GM18519 (cell line): ENCODE results near the gene MZB1.
"Not testable (repeated sequence)": the region's sequence is repeated elsewhere in the genome, so short reads cannot be mapped to it uniquely, and the experiment has no call there.

ENCODE experiments used
- ATAC-seq: cut with Tn5 transposase; IDR thresholded peaks from one replicate; pipeline ENCODE4 v1.9.1; 2021; ENCODE audit warnings: mild to moderate bottlenecking, moderate library complexity; ENCODE audit not compliant: unreplicated experiment, low FRiP score

Gene MZB1

DNA sequence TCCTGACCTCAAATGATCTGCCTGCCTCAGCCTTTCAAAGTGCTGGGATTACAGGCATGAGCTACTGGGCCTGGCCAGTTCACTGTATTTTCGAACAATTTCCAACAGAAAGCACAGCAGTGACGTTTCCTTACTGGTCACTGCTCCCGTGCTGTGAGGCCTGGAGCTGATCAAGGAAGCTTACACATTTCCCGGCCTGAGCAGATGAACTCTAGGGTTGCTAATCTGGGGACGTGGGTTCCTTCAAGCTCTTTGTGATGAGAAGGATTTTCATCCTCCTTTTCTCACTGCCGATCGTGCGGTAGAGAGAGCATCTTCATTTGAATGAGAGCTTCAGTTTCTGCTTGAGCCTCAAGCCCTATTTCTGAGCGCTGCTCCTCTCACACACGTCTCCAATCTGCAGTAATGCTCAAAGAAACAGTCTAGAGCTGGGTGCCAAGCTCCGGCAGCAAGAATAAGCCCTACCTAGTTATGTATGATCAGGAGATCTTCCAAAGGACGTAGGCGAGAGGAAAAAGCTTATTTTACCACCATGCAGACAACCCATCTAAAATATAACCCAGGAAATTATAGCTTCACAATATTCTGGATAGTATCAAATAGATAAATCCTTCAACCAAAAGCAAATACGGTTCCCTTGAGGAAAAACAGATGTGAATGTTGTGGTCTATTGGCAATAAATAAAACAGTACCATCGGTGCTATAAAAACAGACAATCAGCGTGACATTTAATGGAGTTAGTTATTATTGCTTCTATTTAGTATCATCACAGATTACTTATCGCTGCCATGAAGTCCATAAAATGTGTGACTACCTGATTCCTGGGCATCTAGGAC lies 21.5 kb upstream of the MZB1 start:
- no peak for ATAC-seq

DNA sequence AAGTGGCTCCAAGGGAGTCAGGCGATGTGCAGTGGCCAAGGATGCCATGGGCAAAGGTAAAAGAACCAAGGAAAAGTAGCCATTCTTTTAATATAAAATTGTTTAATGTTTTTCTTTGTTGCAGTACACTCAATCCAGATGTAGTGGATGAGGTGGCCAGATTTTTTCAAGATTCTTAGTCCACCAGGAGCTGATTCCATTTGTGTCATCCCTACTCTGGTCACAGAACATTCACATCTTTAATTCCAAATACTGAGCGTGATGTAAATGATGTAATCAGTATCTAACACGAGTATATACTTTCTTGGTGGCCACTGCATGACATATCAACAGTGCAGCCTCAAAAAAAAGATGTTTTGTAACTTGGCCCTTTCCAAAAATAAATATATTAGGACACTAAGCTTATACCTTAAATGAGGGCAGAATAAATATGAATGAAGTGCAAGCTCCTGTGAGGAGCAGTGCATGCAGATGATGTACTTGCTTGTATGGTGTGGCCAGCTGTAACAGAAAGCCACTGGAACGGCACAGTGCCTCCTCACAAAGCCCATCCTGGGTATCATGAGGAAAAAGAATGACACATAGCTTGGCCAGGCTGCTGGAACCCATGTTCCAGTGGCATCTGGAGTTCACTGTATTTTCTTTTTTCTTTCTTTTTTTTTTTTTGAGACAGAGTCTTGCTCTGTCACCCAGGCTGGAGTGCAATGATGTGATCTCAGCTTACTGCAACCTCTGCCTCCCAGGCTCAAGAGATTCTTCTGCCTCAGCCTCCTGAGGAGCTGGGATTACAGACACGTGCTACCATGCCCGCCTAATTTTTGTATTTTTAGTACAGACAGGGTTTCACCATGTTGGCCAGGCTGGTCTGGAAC lies 20.6 kb upstream of the MZB1 start:
- no peak for ATAC-seq

DNA sequence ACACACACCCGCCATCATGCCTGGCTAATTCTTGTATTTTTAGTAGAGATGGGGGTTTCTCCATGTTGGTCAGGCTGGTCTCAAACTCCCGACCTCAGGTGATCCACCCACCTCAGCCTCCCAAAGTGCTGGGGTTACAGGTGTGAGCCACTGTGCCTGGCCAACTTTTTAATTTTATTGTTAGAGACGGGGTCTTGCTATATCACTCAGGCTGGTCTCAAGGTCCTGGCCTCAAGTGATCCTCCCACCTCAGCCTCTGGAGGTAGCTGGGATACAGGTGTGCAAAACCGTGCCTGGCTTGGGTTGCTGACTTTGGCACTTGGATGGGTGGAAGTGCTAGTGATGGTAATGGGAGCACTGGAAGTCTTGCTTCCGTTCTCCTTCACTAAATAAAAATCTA lies 19.4 kb upstream of the MZB1 start:
- ATAC-seq: not testable (repeated sequence)

DNA sequence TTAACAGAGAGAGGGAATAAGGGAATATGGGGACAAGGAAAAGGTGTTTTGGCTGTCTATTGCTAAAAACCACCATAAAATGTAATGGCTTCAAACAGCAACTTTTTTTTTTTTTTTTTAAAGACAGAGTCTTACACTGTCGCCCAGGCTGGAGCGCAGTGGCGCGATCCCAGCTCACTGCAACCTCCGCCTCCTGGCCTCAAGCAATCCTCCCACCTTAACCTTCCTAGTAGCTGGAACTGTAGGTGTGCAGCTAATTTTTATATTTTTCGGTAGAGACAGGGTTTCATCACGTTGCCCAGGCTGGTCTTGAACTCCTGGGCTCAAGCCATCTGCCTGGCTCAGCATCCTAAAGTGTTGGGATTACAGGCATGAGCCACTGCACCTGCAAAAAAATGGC lies 18.5 kb upstream of the MZB1 start:
- ATAC-seq: no peak

DNA sequence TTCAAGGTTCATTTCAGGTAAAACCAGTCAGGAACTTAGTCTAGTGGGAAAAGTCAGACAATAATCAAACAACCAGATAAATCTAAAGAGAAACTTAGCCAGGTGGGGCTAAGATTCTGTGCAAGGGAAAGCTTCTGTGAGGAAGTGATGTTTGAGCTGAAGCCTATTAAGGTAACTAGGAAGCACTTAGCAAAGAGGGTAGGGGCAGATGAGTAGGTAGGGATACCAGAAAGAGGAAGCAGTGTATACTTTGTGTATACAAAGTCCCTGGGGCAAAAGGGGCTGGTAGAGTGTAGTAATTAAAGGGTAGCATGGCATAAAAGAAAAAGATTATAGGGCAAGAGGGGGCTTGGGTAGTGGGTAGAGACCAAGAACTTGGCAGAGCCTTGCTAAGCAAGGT lies 17.8 kb upstream of the MZB1 start:
- no peak for ATAC-seq

DNA sequence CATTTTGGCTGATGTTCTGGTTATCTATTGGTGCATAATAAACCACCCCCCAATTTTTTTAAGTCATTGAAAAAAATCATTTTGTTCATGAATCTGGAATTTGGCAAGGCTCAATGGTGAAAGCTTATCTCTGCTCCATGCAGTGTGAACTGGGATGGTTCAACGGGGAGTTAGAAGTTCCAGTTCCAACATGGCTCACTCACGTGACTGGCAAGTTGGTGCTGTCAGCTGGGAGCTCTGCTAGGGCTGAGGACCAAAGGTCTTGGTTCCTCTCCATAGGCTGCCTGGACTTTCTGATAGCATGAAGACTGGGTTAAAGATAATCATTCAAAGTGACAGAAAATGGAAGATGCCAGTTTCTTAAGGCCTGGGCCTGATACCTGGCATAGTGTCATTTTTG lies 17.2 kb upstream of the MZB1 start:
- no peak for ATAC-seq

DNA sequence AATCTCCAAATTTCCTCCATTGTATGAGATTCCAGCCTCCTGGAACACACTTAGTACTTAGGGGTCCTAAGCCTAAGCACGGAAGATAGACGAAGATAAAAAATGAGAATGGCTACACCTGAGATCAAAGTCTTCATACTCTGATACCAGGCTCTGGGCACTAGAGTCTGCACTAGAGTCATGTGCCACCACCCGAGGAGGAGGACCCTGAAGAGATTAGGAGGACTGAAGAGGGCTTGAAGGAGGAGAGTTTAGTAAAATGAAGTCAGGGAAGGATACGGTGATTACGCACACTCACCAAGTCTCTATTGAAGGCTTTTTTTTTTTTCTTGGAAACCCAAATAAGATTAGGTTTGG lies 14.7 kb upstream of the MZB1 start:
- ATAC-seq: no peak

DNA sequence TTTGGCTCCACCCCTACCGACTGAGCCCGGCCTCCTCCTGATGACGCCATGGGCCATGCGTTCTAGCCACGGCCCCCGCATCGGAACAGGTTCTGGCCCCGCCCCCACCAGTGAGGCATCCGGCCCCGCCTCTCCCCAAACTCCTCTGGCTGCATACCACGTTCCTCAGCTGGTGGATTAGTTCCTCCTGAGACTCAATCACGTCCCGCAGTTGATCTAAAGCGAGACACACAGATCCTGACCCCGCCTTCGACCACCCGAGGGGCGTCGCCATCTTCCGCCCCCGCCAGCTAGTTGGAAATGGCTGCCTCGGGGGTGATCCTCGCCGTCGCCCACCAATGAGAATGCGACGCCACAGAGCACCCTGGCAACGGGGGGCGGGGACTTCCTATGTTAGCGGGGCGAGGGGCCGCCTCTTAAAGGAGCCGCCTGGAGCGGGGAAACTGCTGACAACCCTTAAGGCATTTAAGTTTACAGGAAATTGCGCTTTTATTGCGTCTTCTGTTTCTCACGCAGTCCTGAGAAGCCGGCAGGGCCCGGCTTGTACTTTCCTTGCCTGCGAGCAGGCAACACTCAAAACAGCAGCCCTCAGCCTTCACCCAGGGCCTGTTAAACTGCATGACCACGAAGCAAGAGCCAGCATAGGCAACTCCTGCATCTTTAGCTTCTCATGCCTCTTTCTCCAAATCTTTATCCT lies 14.2 kb upstream of the MZB1 start, which contains the start of gene SPATA24:
Gene SPATA24 (minus strand): TSS at position 303 of the 697 bp plus-strand sequence. CDS start 29 bp downstream, at position 274.
- peak; percentile 69 for ATAC-seq

DNA sequence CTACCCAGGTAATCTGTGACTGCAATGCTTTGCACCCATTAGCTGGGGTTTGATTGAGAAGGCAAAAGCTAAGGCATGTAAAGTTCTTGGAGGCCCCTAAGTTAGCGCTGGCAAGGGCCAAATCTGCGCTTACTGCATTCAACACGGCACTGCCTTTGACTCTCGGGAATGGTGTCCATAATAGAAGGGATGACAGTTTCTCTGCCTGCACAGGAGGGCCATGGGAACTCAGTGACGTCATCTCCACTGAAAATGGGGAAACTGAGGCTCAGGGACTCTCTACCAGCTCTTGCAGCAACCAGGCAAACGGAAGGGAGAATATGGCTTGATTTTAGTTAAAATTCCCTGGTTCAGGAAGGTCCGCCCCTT lies 13.7 kb upstream of the MZB1 start:
- ATAC-seq: no peak

DNA sequence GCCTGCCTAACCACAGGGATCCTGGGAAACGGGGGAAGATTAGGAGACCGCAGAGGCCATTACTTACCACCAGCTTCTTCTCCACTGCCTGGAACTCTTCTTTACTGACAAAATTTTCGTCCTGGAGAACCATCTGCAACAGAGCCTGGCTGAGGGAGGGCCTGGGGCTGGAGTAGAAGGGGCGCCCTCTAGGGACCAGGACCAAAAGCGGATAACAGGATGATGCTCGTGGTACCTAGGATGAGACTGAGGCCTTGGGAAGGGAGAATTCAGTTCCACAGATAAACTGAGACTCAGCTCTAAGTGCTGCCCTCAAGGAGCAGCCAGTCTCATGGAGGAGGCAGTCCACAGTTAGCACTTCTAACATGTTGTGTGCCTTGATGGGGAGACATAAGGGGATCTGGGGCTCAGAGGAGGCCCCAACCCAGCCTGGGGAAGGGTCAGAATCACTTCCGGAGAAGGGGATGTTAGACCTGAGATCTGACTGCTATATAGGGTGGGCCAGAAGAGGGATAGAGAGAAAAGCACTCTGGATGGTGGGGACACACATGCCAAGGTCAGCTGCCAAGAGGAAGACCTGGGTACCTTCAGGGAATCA lies 12.9 kb upstream of the MZB1 start:
- no peak for ATAC-seq

DNA sequence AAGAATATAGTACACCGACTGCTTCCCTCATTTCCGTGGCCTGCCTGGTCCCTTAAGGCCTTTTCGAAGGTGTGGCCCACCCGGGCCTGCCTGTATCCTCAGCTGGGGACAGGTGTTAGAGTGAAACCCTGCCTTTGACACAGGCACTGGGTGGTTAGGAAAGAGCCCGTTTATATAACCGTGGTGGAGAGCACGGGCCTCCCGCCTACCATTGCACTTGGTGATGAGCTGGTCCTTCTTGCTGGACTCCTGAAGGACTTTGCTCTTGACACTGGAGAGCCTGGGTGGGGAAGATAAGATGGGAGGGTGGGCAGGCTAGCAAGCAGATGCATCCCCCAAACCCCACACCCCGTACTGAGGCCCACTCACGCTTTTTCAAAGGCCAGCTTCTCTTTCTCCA lies 11.8 kb upstream of the MZB1 start:
- ATAC-seq: no peak

DNA sequence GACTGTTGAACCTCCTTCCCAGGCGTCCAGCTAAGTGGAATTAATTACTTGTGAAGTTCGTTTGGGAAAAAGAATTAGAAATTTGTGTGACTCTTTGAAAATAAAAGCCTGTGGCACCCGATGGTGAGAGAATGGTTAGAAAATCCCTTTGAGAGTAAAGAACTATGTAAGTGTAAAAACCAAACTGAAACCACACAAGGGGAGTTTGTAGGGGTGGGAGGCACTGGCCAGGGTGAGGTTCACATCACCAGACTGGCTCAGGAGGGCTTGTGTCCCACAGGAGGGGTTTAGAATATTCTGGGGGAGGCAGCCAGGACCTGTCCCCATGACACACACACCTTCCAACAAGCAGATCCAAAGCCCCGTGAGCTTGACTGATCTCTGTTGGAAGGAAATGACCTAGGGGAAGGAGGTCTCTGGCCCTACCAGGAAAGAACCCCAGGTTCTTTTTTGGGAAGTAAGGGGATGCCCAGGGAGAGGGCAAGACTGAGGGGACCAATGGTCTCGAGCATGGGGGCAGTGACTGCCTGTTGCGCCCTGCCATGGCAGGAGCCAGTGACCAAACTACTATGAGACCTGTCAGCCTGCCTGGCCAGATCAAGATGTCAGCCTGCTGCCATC lies 9.9 kb upstream of the MZB1 start:
- ATAC-seq: no peak

DNA sequence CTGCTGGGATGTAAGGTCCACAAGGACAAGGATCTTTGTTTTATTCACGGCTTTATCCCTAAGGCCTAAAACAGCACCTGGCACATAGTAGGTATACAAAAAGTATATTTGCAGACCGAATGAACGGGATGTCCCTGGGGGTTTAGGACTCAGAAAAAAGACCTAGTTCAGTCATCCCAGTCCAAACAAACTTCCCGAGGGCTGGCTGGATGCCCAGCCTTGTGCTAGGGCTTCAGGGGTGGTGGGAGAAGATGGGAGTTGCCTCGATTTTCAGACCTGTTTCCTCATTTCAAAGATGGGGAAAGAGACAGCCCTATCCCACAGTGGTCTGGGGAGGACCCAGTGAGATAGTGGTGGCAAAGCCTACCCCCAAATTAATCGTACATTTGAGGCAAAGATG lies 8.2 kb upstream of the MZB1 start:
- no peak for ATAC-seq

DNA sequence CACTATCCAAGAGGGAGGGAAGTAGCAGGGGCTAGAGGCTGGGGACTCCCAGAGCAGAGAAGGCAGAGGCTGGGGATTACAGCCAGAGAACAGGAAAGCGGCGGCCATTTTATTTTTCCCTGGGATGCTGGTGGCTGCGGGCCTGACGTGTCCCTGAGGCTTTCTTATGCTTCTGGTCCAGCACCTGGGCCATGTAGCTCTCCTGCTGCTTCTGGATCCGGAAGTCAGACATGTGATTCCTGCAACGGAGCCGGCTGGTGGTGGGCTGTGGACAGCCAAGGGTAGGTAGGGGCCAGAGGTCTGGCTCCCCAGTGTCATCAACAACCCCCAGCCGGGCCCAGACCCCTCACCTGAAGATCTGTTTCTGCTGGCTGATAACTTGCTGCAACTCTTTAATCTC lies 7.0 kb upstream of the MZB1 start:
- ATAC-seq: no peak

DNA sequence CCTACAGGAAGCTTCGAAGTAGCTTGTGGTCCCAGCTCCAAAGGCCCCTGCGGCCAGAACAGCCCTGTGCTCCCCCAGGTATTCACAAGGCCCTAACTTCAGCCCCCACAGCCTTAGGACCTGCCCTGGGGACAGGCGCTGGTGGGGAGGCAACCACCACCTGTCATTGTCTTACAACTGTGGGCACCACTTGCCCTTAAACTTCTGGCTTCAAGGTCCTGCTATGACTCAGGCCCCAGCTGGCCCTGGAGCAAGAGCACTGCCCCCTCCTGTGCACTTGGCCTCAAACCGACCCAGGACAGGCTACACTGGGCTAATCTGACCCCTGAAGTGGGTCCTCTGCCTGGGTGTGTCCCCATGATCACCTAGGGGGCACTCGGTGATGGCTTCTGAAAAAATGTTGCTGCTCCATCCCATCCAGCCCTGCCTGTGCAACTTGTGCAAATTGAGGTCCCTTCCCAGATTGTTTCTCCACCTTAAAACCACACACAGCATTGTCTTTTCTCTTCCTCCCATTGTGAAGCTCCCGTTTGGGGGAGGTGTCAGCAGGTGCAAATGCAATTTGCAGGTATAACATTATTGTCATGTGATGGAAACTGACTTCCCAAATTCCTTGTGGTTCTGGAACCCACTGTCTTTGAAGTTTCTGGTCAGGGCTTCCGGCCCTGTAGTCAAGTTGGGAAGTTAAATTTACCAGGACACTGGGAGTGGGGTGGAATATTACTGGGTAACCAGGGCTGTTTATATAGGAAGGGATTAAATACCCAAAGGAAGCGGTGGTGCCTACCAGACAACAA lies 6.3 kb upstream of the MZB1 start:
- no peak for ATAC-seq

DNA sequence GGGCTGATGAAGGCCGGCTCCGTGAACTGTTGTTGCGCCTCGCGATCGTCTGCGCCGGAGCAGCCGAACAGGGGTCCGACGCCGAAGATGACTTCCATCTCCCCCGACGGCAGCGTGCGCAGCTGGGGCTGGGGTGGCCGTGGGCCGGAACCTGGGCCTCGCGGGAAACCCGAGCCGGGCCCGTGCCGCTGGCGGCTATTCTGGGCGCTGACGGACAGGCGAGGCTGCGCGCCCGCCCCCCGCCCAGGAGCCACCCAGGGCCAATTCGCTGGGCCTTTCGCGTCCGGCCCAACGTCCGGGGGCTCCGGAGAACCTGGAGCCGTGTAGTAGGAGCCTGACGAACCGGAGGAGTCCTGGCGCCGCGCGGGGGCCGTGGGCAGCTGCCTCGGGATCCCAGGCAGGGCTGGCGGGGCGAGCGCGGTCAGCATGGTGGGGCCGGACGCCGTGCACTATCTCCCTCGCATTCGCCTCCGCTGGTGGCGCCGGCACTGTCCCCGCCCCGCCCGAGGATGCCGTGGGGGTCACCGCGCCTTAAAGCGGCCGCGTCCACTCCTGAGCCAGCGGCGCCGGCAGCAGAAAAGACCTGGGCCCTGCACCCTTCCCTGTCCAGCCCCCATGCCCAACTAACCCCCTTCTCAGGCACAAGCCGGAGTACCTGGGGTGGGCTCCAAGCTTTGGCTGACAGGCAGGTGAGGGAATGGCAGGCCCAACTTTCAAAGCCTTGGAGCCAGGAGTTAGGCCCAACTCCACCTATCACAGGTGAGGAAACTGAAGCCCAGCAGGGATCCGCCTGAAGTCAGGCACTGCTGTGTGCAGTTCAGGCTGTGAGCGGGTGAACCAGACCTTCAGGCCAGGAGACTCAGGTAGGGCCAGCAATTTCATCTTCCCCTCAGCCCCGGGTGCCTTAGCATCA lies 5.2 kb upstream of the MZB1 start, which contains the start of gene PROB1:
Gene PROB1 (minus strand): TSS at position 451 of the 913 bp plus-strand sequence. CDS start 23 bp downstream, at position 428.
- ATAC-seq: no peak

DNA sequence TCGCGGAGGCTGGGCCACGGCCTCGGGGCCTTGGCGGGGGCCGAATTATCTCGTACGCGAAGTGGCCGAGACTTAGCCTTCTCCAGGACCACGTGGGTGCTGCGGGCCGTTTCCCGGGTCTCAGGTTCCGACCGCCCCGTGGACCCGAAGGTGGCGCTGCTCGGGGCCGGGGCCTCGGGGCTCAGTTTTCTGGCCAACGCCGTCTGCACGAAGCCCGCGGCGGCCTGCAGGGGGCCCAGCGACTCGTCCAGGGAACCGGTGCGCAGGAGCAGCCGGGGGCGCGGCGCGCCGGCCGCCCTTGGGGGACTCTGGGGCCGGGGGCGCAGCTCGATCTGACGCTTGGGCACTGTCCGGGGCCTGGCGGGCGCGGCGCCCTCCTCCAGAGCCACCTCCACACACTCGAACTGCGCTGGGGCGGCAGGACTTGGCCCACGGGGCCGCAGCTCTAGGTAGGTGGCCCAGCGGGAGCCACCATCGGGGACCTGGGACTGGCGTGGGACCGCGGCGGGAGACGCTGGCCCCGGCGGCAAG lies 4.5 kb upstream of the MZB1 start:
- ATAC-seq: no peak

DNA sequence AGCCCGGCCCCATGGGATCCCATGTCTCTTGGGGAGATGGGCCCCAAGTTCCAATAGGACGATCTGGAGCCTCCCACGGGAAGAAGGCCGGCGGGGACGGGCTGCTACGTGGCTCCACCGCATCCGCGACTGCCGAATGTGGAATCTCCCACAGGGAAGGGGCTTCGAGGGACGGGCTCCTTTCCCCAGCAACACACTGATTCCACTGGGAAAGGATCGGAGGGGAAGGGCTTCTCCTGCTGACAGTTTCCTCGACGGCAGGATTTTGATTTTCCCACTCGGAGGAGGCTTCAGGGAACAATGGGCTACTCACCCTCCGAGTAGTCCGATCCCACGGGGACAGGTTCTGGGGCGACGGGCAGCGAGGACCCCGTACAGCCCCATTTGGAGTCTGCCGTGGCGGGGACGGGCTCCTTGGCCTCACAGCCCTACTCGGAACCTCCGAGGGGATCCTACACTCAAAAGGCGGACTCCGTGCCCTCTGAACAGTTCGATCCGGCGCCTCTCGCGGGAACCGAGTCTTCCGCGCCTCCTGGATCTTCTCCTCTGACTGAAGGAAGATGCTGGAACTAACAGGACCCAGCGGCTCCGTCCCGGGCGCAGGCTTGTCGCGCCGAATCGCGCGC lies 3.9 kb upstream of the MZB1 start:
- ATAC-seq: no peak
